Measurements from ENCODE around the gene SOST. TPM values are rescaled to one million over a fixed set of nuclear protein-coding genes. Genes with fewer than 3 reads are reported as not detected.

Gene SOST
- total RNA-seq, 1 donor from 2014 or later = not detected

- H3K27ac Mint-ChIP-seq (ENCODE audit: unreplicated experiment) = no peak overlapping the region
- TF ChIP-seq CTCF (IDR thresholded peaks at IDR 0.05; ENCODE audit: partially characterized antibody, unreplicated experiment) = no peak
- no peaks in the 10 kb centered on the region for H3K9me3 Mint-ChIP-seq (ENCODE audit: unreplicated experiment)
- H3K4me1 Mint-ChIP-seq (ENCODE audit: low read depth, unreplicated experiment) = no peaks in the 10 kb centered on the region
- no peak for DNase-seq
- peaks cover 7% of the 10 kb centered on the region for H3K27me3 Mint-ChIP-seq (ENCODE audit: unreplicated experiment)
- no peak overlapping the region for H3K4me3 Mint-ChIP-seq (ENCODE audit: unreplicated experiment)
- no peaks in the 10 kb centered on the region for H3K36me3 Mint-ChIP-seq (ENCODE audit: unreplicated experiment)
Observed at GRCh38 chr17:43758086-43758485, 505 bp downstream of the SOST start.

GRCh38 chr17:43757171-43757660 lies 1.4 kb downstream of the SOST start:
- no peak for TF ChIP-seq CTCF (IDR thresholded peaks at IDR 0.05; ENCODE audit: partially characterized antibody, unreplicated experiment)

GRCh38 chr17:43756201-43756600 lies 2.4 kb downstream of the SOST start:
- H3K27me3 Mint-ChIP-seq (ENCODE audit: unreplicated experiment) = peaks cover 9% of the 10 kb centered on the region
- H3K4me3 Mint-ChIP-seq (ENCODE audit: unreplicated experiment) = peak overlapping the region; percentile 57
- no peaks in the 10 kb centered on the region for H3K9me3 Mint-ChIP-seq (ENCODE audit: unreplicated experiment)
- no peak overlapping the region for H3K27ac Mint-ChIP-seq (ENCODE audit: unreplicated experiment)
- no peak for TF ChIP-seq CTCF (IDR thresholded peaks at IDR 0.05; ENCODE audit: partially characterized antibody, unreplicated experiment)
- DNase-seq = no peak
- no peaks in the 10 kb centered on the region for H3K36me3 Mint-ChIP-seq (ENCODE audit: unreplicated experiment)
- no peaks in the 10 kb centered on the region for H3K4me1 Mint-ChIP-seq (ENCODE audit: low read depth, unreplicated experiment)

More at GRCh38 chr17:43757171-43757660, 1.4 kb downstream of the SOST start:
- no peaks in the 10 kb centered on the region for H3K36me3 Mint-ChIP-seq (ENCODE audit: unreplicated experiment)
- H3K4me3 Mint-ChIP-seq (ENCODE audit: unreplicated experiment) = no peak overlapping the region
- H3K27me3 Mint-ChIP-seq (ENCODE audit: unreplicated experiment) = peaks cover 9% of the 10 kb centered on the region
- no peak for DNase-seq
- H3K9me3 Mint-ChIP-seq (ENCODE audit: unreplicated experiment) = no peaks in the 10 kb centered on the region
- no peak overlapping the region for H3K27ac Mint-ChIP-seq (ENCODE audit: unreplicated experiment)
- no peaks in the 10 kb centered on the region for H3K4me1 Mint-ChIP-seq (ENCODE audit: low read depth, unreplicated experiment)

GRCh38 chr17:43755389-43755875 lies 3.2 kb downstream of the SOST start:
- Mint-ChIP-seq H3K36me3 (ENCODE audit: unreplicated experiment) (no peaks in the 10 kb centered on the region), H3K9me3 (ENCODE audit: unreplicated experiment) (no peaks in the 10 kb centered on the region), H3K27ac (ENCODE audit: unreplicated experiment) (no peak overlapping the region), H3K4me1 (ENCODE audit: low read depth, unreplicated experiment) (no peaks in the 10 kb centered on the region), H3K4me3 (ENCODE audit: unreplicated experiment) (peak overlapping the region; percentile 57), H3K27me3 (ENCODE audit: unreplicated experiment) (peaks cover 9% of the 10 kb centered on the region)
- peak; percentile 34 for TF ChIP-seq CTCF (IDR thresholded peaks at IDR 0.05; ENCODE audit: partially characterized antibody, unreplicated experiment)
- peak; percentile 65 for DNase-seq

GRCh38 chr17:43754947-43755346 lies 3.6 kb downstream of the SOST start:
- no peak for TF ChIP-seq CTCF (IDR thresholded peaks at IDR 0.05; ENCODE audit: partially characterized antibody, unreplicated experiment)
- DNase-seq = no peak
- no peaks in the 10 kb centered on the region for H3K36me3 Mint-ChIP-seq (ENCODE audit: unreplicated experiment)

More at GRCh38 chr17:43754947-43755346, 3.6 kb downstream of the SOST start:
- Mint-ChIP-seq H3K4me3 (ENCODE audit: unreplicated experiment) (no peak overlapping the region), H3K9me3 (ENCODE audit: unreplicated experiment) (no peaks in the 10 kb centered on the region), H3K4me1 (ENCODE audit: low read depth, unreplicated experiment) (no peaks in the 10 kb centered on the region), H3K27me3 (ENCODE audit: unreplicated experiment) (peaks cover 10% of the 10 kb centered on the region), H3K27ac (ENCODE audit: unreplicated experiment) (no peak overlapping the region)

Measured in glutamatergic neuron (in vitro differentiated cells).